A673 (cell line): ENCODE results near the gene ZNF831. TPM values are rescaled to one million over a fixed set of nuclear protein-coding genes. Genes with fewer than 3 reads are reported as not detected.

Experiments used
- BruUV-seq: library from RNA; stranded (reverse); fragments of 400-500 nt; replicated peaks from 2 replicates; lab custom pipeline; 2021; lab: Mats Ljungman, UMichigan
- CTCF ChIA-PET: fragments of 300-600 bp; sonication (Branson Sonifier 250); formaldehyde crosslinking; loops from one replicate; lab custom pipeline; 2022; ENCODE audit warnings: antibody characterized with exemption; lab: Charles Lee
- POLR2A ChIA-PET: fragments of 300-600 bp; sonication (Branson Sonifier 250); formaldehyde crosslinking; loops from one replicate; lab custom pipeline; 2022; ENCODE audit warnings: antibody characterized with exemption; ENCODE audit not compliant: low non-redundant PET; lab: Charles Lee
- DNase-seq: peaks from one replicate; pipeline ENCODE4 v3.0.0-alpha.2; 2015; ENCODE audit warnings: low spot score
- H3K27ac ChIP-seq: fragments of 200-600 bp; sonication (generic); 2 replicates; pipeline ENCODE4 v1.5.1; 2016; ENCODE audit warnings: mixed run types, low read depth, mild to moderate bottlenecking, mixed read lengths, antibody characterized with exemption, low read length; ENCODE audit not compliant: poor library complexity, severe bottlenecking
- H3K27me3 ChIP-seq: fragments of 200-600 bp; sonication (generic); replicated peaks from 2 replicates; pipeline ENCODE4 v1.6.1; 2017; ENCODE audit warnings: mixed run types, low read depth, mild to moderate bottlenecking, mixed read lengths, antibody characterized with exemption, low read length; ENCODE audit not compliant: insufficient read depth, poor library complexity
- H3K36me3 ChIP-seq: fragments of 200-600 bp; sonication (generic); 2 replicates; pipeline ENCODE4 v1.6.1; 2016; ENCODE audit warnings: mixed run types, mild to moderate bottlenecking, mixed read lengths, antibody characterized with exemption, low read length; ENCODE audit not compliant: insufficient read depth, poor library complexity, severe bottlenecking
- H3K4me1 ChIP-seq: fragments of 200-600 bp; sonication (generic); 2 replicates; pipeline ENCODE4 v1.6.1; 2017; ENCODE audit warnings: mixed run types, mild to moderate bottlenecking, mixed read lengths, antibody characterized with exemption, low read length; ENCODE audit not compliant: insufficient read depth, poor library complexity, severe bottlenecking
- H3K4me3 ChIP-seq: fragments of 200-600 bp; sonication (generic); 2 replicates; pipeline ENCODE4 v1.5.1; 2016; ENCODE audit warnings: low read depth, mixed run types, mild to moderate bottlenecking, mixed read lengths, low read length; ENCODE audit not compliant: poor library complexity, severe bottlenecking
- H3K9me3 ChIP-seq: fragments of 200-600 bp; sonication (generic); 2 replicates; pipeline ENCODE4 v1.6.1; 2016; ENCODE audit warnings: mixed run types, low read depth, mild to moderate bottlenecking, mixed read lengths, antibody characterized with exemption, low read length; ENCODE audit not compliant: poor library complexity, severe bottlenecking
- CTCF ChIP-seq: fragments of 300-800, 200-600 bp; sonication (generic); conservative IDR thresholded peaks from 2 replicates; pipeline ENCODE4 v1.5.1; 2017; ENCODE audit warnings: low read depth, mild to moderate bottlenecking, antibody characterized with exemption, low read length, moderate library complexity, mixed read lengths
- EZH2 ChIP-seq: fragments of 200-600 bp; sonication (generic); IDR thresholded peaks from 2 replicates; pipeline ENCODE4 v1.6.1; 2017; ENCODE audit warnings: borderline replicate concordance, low read depth, mild to moderate bottlenecking, mixed read lengths, antibody characterized with exemption, low read length; ENCODE audit not compliant: poor library complexity, severe bottlenecking
- intact Hi-C: fragments of 100-400 bp; cut with micrococcal nuclease; formaldehyde crosslinking; loops from one replicate; pipeline ENCODE4 v1.10.0; 2022; ENCODE audit not compliant: unreplicated experiment
- total RNA-seq: library from RNA; stranded (reverse); gene quantifications from 2 replicates; pipeline ENCODE4 v1.2.3, GENCODE V29; 2021

The ZNF831 gene
- total RNA-seq, 1 experiment from 2014 or later, result not detected

GRCh38 chr20:59127839-59128238 lies 35.8 kb upstream of the ZNF831 start:
- intact Hi-C loops, result no loop called here
- no peaks in the 10 kb centered on the region for H3K9me3 ChIP-seq
- no TSS peak for BruUV-seq
- no peak for DNase-seq
- H3K4me1 ChIP-seq, result peaks cover 17% of the 10 kb centered on the region
- TF ChIP-seq CTCF (no peak), EZH2 (no peak)
- no peak overlapping the region for H3K4me3 ChIP-seq
- no peaks in the 10 kb centered on the region for H3K27me3 ChIP-seq
- no peaks in the 10 kb centered on the region for H3K36me3 ChIP-seq
- H3K27ac ChIP-seq, result no peak overlapping the region
- CTCF ChIA-PET, result no interaction called here
- POLR2A ChIA-PET, result no interaction called here

- no peak overlapping the region for H3K4me3 ChIP-seq
- H3K27me3 ChIP-seq, result no peaks in the 10 kb centered on the region
- no peaks in the 10 kb centered on the region for H3K9me3 ChIP-seq
- TF ChIP-seq EZH2, result no peak
- TF ChIP-seq CTCF, result no peak
- intact Hi-C loops, result no loop called here
- H3K4me1 ChIP-seq, result no peaks in the 10 kb centered on the region
- BruUV-seq, result no TSS peak
- ChIA-PET POLR2A (no interaction called here), CTCF (no interaction called here)
- H3K27ac ChIP-seq, result no peak overlapping the region
- H3K36me3 ChIP-seq, result no peaks in the 10 kb centered on the region
- DNase-seq, result no peak
These were observed 31.9 kb upstream of the ZNF831 start for GRCh38 chr20:59131551-59132285.

GRCh38 chr20:59134182-59134581 lies 29.4 kb upstream of the ZNF831 start:
- ChIA-PET POLR2A (no interaction called here), CTCF (no interaction called here)
- Histone ChIP-seq H3K36me3 (no peaks in the 10 kb centered on the region), H3K4me3 (no peak overlapping the region), H3K27ac (no peak overlapping the region), H3K4me1 (no peaks in the 10 kb centered on the region), H3K27me3 (no peaks in the 10 kb centered on the region), H3K9me3 (no peaks in the 10 kb centered on the region)
- TF ChIP-seq CTCF, result no peak
- no peak for TF ChIP-seq EZH2
- no peak for DNase-seq
- intact Hi-C loops, result no loop called here
- no TSS peak for BruUV-seq
